Adrenal gland (tissue), 19 donors: ENCODE measurements around the gene PRELID1. TPM values are rescaled to one million over a fixed set of nuclear protein-coding genes. Genes with fewer than 3 reads are reported as not detected.
"Not testable (repeated sequence)": the region's sequence is repeated elsewhere in the genome, so short reads cannot be mapped to it uniquely, and the experiment has no call there.

ENCODE experiments used
- DNase-seq, 7 donors: peaks; one replicate each; pipeline ENCODE4 v3.0.0-alpha.2; 2019 to 2020
- H3K27ac ChIP-seq, 5 donors: fragments of 200-600 bp; sonication (generic) in 4 of 5; 1 replicate in 3 of 5; 2 replicates in 2 of 5; pipeline versions ENCODE4 v1.5.1 to v1.8.0; 2016 to 2020; ENCODE audit warnings: mild to moderate bottlenecking in 1 of 5
- H3K27me3 ChIP-seq: fragments of 200-600 bp; 2 replicates; pipeline ENCODE4 v1.8.0; 2021
- H3K36me3 ChIP-seq, 2 donors: fragments of 200-600 bp; replicated peaks in 1 of 2; 1 replicate in 1 of 2; 2 replicates in 1 of 2; pipeline versions ENCODE4 v1.5.1 to v1.8.0; 2018 to 2022
- H3K4me1 ChIP-seq, 2 donors: fragments of 200-600 bp; replicated peaks in 1 of 2; 1 replicate in 1 of 2; 2 replicates in 1 of 2; pipeline versions ENCODE4 v1.5.1 to v1.8.0; 2018 to 2021
- H3K4me3 ChIP-seq, 4 donors: fragments of 200-600 bp; sonication (generic) in 3 of 4; one replicate each; pipeline ENCODE4 v1.5.1; 2016 to 2018
- H3K9me3 ChIP-seq, 3 donors: fragments of 200-600 bp; sonication (generic) in 1 of 3; replicated peaks in 1 of 3; 1 replicate in 2 of 3; 2 replicates in 1 of 3; pipeline versions ENCODE4 v1.5.1 to v1.8.0; 2016 to 2021
- POLR2A ChIP-seq, 2 donors: fragments of 450-650 bp; IDR thresholded peaks; one replicate each; pipeline ENCODE4 v1.6.1; 2017; ENCODE audit warnings: antibody characterized with exemption in 2 of 2, mild to moderate bottlenecking in 2 of 2, moderate library complexity in 1 of 2
- WGBS, 4 donors: extraction: QIAGEN DNeasy Blood & Tissue Kit in 2 of 4; methylation state at CpG; one replicate each; pipeline versions ENCODE4 v1.1.5 to v1.1.7; 2013 to 2017; 5-methylcytosine and 5-hydroxymethylcytosine counted together
- intact Hi-C, 2 donors: fragments of 100-400 bp; cut with DNase I; formaldehyde crosslinking; loops; one replicate each; pipeline versions ENCODE4 v1.14.1 to v1.15.0; 2022 to 2023
- long read RNA-seq, 10 donors: library from polyadenylated mRNA in 3 of 10; unstranded in 2 of 10; stranded (forward) in 1 of 10; transcript quantifications; one replicate each; pipeline ENCODE4 v2.0.0 and lab custom pipeline, GENCODE V29; 2021 to 2026
- polyA plus RNA-seq, 3 donors: library from polyadenylated mRNA; stranded (reverse); fragments of 200-250 nt in 2 of 3; fragments of 350-450 nt in 1 of 3; fragmentation: Illumina TruSeq in 1 of 3; extraction: RNeasy Lipid Tissue Mini Kit (QIAGEN cat#74804) in 1 of 3; gene quantifications; one replicate each; pipeline ENCODE4 v1.2.3, GENCODE V29; 2013 to 2014
- total RNA-seq, 9 donors: library from RNA; depleted of rRNA in 4 of 9; stranded (reverse); fragments of >200 nt in 4 of 9; fragments of 120-200 nt in 1 of 9; fragmentation: NEBNext Ultra II Directional in 1 of 9; extraction: Animal tissue kit (Norgen Biotek cat#: 25700) in 1 of 9; gene quantifications; one replicate each; pipeline versions ENCODE4 v1.1.0 to v1.2.4, GENCODE V29; 2013 to 2023
- TF ChIP-seq, protein P1 (sequence below), 6 experiments: fragments of 450-650 bp in 4 of 6; fragments of 200-600 bp in 2 of 6; sonication (generic) in 1 of 6; IDR thresholded peaks; 1 replicate in 5 of 6; 2 replicates in 1 of 6; pipeline versions ENCODE4 v1.5.1 to v1.8.0; 2016 to 2021; ENCODE audit warnings: antibody characterized with exemption in 6 of 6, mild to moderate bottlenecking in 2 of 6, moderate library complexity in 1 of 6
- donor health status: healthy with polysubstance abuse.
- donor health status: Bipolar disorder and iron deficiency.
- donor health status: DM: yes; HTN: yes; CAD: no.
- donor health status: DM: no; HTN: no; CAD: no.
- donor health status: DM: no; HTN: no; CAD: no.
- donor health status: DM: yes; HTN: yes; CAD: no.

PRELID1 gene
- total RNA-seq (100 to 1,000 TPM in 4 of 9 donors, 10 to 100 TPM in 5; 52.3 to 164 (median 97.4) TPM), polyA plus RNA-seq (100 to 1,000 TPM; 175 to 217 (median 178) TPM)
- long read RNA-seq, donor 1, transcript PRELID1-201 (5 exons, 1,261 nt) = major isoform, 121 of 173 reads
- long read RNA-seq, donor 1, partial matches to known transcripts = 47 of 173 reads
- long read RNA-seq, donor 1, other reads (novel, unspliced or antisense) = 0 of 173 reads
- long read RNA-seq, donor 2, transcript PRELID1-201 (5 exons, 1,261 nt) = major isoform, 78 of 108 reads
- long read RNA-seq, donor 2, partial matches to known transcripts = 28 of 108 reads
- long read RNA-seq, donor 2, other reads (novel, unspliced or antisense) = 0 of 108 reads
- long read RNA-seq, donor 3, transcript PRELID1-208 (3 exons, 778 nt) = minor isoform, 6 of 140 reads
- long read RNA-seq, donor 3, transcript PRELID1-201 (5 exons, 1,261 nt) = major isoform, 111 of 140 reads
- long read RNA-seq, donor 3, partial matches to known transcripts = 23 of 140 reads
- long read RNA-seq, donor 3, other reads (novel, unspliced or antisense) = 0 of 140 reads
- long read RNA-seq, donor 4, transcript PRELID1-201 (5 exons, 1,261 nt) = major isoform, 183 of 186 reads
- long read RNA-seq, donor 4, partial matches to known transcripts = 1 of 186 reads
- long read RNA-seq, donor 4, other reads (novel, unspliced or antisense) = 0 of 186 reads
- long read RNA-seq, donor 5, transcript PRELID1-201 (5 exons, 1,261 nt) = major isoform, 260 of 265 reads
- long read RNA-seq, donor 5, partial matches to known transcripts = 4 of 265 reads
- long read RNA-seq, donor 5, other reads (novel, unspliced or antisense) = 1 of 265 reads
- long read RNA-seq, donor 6, transcript PRELID1-201 (5 exons, 1,261 nt) = major isoform, 78 of 82 reads
- long read RNA-seq, donor 6, partial matches to known transcripts = 3 of 82 reads
- long read RNA-seq, donor 6, other reads (novel, unspliced or antisense) = 1 of 82 reads
- long read RNA-seq, donor 7, transcript PRELID1-201 (5 exons, 1,261 nt) = major isoform, 72 of 101 reads
- long read RNA-seq, donor 7, partial matches to known transcripts = 25 of 101 reads
- long read RNA-seq, donor 7, other reads (novel, unspliced or antisense) = 0 of 101 reads
- long read RNA-seq, donor 8, transcript PRELID1-201 (5 exons, 1,261 nt) = major isoform, 142 of 191 reads
- long read RNA-seq, donor 8, partial matches to known transcripts = 46 of 191 reads
- long read RNA-seq, donor 8, other reads (novel, unspliced or antisense) = 0 of 191 reads
- long read RNA-seq, donor 9, transcript PRELID1-201 (5 exons, 1,261 nt) = major isoform, 80 of 97 reads
- long read RNA-seq, donor 9, partial matches to known transcripts = 16 of 97 reads
- long read RNA-seq, donor 9, other reads (novel, unspliced or antisense) = 0 of 97 reads
- long read RNA-seq, donor 10, transcript PRELID1-201 (5 exons, 1,261 nt) = major isoform, 58 of 83 reads
- long read RNA-seq, donor 10, partial matches to known transcripts = 24 of 83 reads
- long read RNA-seq, donor 10, other reads (novel, unspliced or antisense) = 0 of 83 reads

GRCh38 chr5:177303121-177303924, at the start of gene PRELID1, which contains the start of gene RAB24:
Gene PRELID1, plus strand, starts transcription at chr5:177303799. Its CDS starts 187 bp downstream, at chr5:177303986.
Gene RAB24, minus strand, starts transcription at chr5:177303719. Its CDS starts 431 bp downstream, at chr5:177303288.
- Histone ChIP-seq H3K27ac (peak within 1 kb of the TSS in 4 of 5 donors; percentile 65 to 89 (median 73)), H3K4me1 (peaks cover 24 to 39% of the 10 kb centered on the region in 2 donors), H3K9me3 (no peaks in the 10 kb centered on the region), H3K36me3 (peaks cover 0 to 31% of the 10 kb centered on the region in 2 donors), H3K4me3 (peak within 1 kb of the TSS; percentile 83 to 98 (median 94)), H3K27me3 (no peaks in the 10 kb centered on the region)
- TF ChIP-seq, protein P1, sequence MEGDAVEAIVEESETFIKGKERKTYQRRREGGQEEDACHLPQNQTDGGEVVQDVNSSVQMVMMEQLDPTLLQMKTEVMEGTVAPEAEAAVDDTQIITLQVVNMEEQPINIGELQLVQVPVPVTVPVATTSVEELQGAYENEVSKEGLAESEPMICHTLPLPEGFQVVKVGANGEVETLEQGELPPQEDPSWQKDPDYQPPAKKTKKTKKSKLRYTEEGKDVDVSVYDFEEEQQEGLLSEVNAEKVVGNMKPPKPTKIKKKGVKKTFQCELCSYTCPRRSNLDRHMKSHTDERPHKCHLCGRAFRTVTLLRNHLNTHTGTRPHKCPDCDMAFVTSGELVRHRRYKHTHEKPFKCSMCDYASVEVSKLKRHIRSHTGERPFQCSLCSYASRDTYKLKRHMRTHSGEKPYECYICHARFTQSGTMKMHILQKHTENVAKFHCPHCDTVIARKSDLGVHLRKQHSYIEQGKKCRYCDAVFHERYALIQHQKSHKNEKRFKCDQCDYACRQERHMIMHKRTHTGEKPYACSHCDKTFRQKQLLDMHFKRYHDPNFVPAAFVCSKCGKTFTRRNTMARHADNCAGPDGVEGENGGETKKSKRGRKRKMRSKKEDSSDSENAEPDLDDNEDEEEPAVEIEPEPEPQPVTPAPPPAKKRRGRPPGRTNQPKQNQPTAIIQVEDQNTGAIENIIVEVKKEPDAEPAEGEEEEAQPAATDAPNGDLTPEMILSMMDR (IDR thresholded peaks at IDR 0.05) = peak in 1 of 6 experiments; percentile 15
- peak; percentile 14 to 70 for TF ChIP-seq POLR2A (IDR thresholded peaks at IDR 0.05)
- 0% methylated on average over 8 to 100 of the region's 100 CpGs; no CpG with 5 or more reads in 1 of the 4 donors for WGBS, 4 donors
- intact Hi-C loops = loop anchor here in 1 of 2 donors (10.0 kb wide), 1 partner anchor 169 kb away; the partner anchor contains the start of gene NSD1
- peak; percentile 81 to 94 (median 90) for DNase-seq

- Histone ChIP-seq H3K27me3 (no peaks in the 10 kb centered on the region), H3K4me3 (no peak overlapping the region), H3K4me1 (no peaks in the 10 kb centered on the region), H3K9me3 (no peaks in the 10 kb centered on the region), H3K36me3 (peaks cover 0 to 90% of the 10 kb centered on the region in 2 donors), H3K27ac (no peak overlapping the region)
- intact Hi-C loops = no loop called here
- no peak for TF ChIP-seq POLR2A (IDR thresholded peaks at IDR 0.05)
- TF ChIP-seq, protein P1 (IDR thresholded peaks at IDR 0.05) = no peak
- 58 to 64% (median 61%) methylated on average over 5 of the region's 5 CpGs for WGBS, 4 donors
- no peak for DNase-seq
Observed at GRCh38 chr5:177256296-177256695, 47.3 kb upstream of the PRELID1 start.

GRCh38 chr5:177258711-177259110, 44.9 kb upstream of the PRELID1 start:
- H3K4me3 ChIP-seq, H3K9me3 ChIP-seq, DNase-seq, H3K4me1 ChIP-seq, H3K27me3 ChIP-seq, intact Hi-C loops: not testable (repeated sequence)
- 86 to 97% (median 88%) methylated on average over 7 of the region's 7 CpGs for WGBS, 4 donors
- peak overlapping the region in 1 of 5 donors; percentile 26 for H3K27ac ChIP-seq
- H3K36me3 ChIP-seq = peaks cover 0 to 92% of the 10 kb centered on the region in 2 donors
